Kidney glomerular epithelial cell (primary cell): ENCODE results near the gene CHEK1.
A peak's percentile ranks its signal among the peaks of the same experiment; 100 is the strongest.

Experiments
- DNase-seq: peaks from one replicate; lab custom pipeline; 2025; lab: John Stamatoyannopoulos, UW

The CHEK1 gene

GRCh38 chr11:125626288-125626950, 1.5 kb downstream of the CHEK1 start:
- DNase-seq, result peak; percentile 76

DNA sequence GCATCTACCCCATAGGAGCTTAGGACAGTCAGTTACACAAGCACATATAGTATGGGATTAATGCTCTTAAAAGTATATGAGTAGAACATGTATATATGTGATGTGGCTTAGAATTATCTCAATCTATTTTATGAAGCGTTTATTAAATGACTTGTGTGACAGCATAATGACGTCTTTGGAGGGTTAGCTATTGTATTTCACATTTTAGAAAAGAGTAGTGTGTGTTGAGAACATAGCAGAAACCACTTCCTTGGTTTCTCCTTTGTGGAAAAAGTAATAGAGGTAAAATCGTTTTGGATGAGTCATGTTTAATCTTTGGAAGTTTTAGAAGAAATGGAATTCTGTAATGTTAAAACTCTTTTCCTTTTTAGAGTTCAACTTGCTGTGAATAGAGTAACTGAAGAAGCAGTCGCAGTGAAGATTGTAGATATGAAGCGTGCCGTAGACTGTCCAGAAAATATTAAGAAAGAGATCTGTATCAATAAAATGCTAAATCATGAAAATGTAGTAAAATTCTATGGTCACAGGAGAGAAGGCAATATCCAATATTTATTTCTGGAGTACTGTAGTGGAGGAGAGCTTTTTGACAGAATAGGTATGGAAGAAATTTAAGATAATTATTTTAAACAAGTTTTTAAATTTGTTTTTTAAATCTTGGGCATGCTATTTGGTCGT, 2.4 kb downstream of the CHEK1 start:
- DNase-seq, result no peak

DNA sequence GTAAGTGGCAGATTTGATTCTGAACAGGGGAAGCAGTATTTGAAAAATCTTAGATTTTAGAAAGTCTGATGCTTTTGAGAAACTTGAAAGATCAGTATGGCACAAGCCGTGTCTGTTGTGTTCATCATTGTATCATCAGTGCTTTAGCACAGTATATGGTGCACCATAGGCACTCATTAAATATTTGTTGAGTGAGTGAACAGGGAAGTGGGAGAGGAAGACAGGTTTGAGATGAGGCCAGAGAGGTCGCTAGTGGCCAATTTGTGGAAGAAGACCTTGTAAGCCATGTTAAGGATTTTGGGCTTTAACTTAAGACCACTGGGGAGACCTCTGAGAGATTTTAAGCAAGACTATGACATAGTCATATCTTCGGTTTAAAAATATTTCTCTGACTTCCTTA, 12.9 kb downstream of the CHEK1 start:
- DNase-seq, result no peak

DNA sequence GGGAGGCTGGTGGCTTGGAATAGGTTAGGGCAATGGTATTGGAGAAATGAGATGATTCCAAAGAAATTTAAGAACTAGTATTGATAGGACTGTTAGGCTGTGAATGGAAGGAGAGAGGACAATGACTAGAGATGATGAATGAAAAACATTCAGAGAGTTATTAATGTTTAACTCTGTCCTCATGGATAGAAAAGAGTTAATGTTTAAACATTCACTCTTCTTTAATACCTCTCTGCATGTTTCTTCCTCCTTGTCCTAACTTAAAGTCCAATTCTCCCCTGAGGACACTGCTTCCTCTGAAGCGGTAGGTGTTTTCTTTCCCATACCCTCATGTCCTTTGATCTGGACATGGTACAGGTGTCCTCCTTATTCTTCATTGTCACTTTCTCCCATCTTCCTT, 13.4 kb downstream of the CHEK1 start:
- peak; percentile 43 for DNase-seq

- no peak for DNase-seq
Observed at GRCh38 chr11:125645871-125646270, 20.9 kb downstream of the CHEK1 start.

DNA sequence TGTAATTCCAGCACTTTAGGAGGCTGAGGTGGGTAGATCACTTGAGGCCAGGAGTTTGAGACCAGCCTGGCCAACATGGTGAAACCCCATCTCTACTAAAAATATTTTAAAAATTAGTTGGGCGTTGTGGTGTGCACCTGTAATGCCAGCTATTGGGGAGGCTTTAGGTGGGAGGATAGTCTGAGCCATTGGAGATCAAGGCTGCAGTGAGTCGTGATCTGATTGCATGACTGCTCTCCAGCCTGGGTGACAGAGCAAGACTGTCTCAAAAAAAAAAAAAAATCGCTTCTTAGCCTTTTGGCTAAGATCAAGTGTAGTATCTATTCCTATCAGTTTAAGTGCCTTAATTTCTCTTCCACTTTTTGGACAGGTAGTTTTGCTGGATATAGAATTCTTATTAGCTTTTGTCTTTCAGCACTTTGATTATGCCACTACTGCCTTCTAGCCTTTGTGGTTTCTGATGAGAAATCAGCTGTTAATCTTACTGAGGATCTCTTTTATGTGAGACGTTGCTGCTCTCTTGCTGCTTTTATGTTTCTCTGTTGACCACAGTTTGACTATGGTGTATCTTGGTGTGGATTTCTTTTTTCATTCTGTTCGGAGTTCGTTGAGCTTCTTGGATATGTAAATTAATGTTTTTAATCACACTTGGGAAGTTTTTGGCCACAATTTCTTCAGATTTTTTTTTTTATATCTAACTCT, 24.7 kb downstream of the CHEK1 start:
- DNase-seq, result no peak

GRCh38 chr11:125662689-125663088, 37.7 kb downstream of the CHEK1 start:
- DNase-seq, result no peak

DNA sequence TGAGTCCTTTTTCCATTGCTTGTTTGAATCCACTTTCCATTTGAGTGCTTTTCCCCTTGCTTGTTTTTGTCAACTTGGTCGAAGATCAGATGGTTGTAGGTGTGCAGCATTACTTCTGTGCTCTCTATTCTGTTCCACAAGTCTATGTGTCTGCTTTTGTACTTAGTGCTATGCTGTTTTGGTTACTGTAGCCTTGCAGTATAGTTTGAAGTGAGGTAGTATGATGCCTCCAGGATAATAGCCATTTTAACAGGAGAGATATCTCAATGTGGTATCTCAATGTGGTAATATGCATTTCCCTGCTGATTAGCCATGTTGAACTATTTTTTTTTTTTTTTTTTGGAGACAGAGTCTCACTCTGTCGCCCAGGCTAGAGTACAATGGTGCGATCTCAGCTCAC, 38.9 kb downstream of the CHEK1 start:
- no peak for DNase-seq

DNA sequence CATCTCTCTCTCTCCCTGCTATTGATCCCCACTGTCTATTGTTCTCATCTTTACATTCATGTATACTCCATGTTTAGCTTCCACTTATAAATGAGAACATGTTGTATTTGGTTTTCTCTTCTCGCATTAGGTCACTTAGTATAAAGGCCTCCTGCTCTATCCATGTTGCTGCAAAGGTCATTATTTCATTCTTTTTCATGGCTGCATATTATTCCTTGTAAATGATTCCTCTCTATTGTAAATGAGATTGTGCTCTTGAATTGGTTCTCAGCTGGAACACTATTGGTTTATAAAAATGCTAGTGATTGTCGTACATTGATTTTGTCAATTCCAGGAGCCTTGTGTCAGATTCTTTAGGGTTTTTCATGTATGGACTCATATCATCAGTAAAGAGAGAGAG, 42.2 kb downstream of the CHEK1 start:
- DNase-seq, result no peak

DNA sequence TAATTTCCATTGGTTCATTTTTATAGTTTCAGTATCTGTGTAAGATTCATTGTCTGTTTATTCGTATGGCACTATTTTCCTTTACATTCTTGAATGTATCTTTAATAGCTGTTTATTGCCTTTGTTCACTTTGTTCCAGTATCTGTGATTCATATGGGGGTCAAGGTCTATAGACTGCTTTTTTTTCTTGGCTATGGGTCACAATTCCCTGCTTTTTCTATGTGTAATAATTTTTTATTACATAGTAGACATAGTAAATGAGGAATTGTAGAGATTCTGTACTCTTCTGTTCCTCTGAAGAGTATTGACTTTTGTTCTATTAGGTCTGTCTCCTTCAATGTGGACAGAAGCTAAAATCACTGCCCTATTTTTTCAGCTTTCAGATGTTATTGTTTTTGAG, 45.2 kb downstream of the CHEK1 start:
- no peak for DNase-seq

DNA sequence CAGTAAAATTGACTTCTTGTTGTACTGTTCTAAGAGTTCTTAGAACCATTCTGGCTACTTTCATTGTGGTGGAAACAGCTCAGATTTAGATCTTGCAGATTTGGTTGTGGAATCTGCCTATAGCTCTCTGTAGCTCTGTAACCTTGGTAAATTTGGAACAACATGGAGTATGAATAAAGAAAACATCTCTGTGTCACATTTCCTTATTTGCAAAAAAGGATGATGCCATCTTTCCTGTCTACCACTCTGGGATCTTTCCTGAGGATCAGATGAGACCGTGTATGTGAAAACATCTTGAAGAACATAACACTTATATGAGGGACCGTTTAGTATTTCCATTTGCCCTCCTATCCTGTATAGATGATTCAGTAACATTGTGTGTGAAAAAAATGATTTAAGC, 46.6 kb downstream of the CHEK1 start:
- no peak for DNase-seq

DNA sequence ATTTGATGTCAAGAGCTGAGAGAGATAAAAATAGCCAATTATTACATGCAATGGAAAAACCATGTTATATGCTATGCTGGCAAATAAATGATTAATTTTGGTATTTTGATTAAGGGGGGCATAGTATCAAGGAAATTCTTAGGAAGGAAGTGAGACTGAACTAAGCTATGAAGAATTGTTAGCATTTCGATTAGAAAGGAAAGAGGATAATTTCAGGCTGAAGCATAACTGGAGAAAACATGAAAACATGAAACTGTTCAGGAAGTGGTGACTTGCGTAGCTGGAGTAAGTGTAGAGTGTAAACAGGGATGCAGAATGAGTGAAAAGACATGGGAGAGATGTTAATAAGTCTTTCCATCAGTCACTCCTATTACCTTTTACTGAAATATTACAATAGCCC, 49.2 kb downstream of the CHEK1 start:
- no peak for DNase-seq

GRCh38 chr11:125675196-125675595, 50.2 kb downstream of the CHEK1 start:
- DNase-seq, result no peak

- DNase-seq, result no peak
Observed at GRCh38 chr11:125679397-125679796, 54.4 kb downstream of the CHEK1 start.

DNA sequence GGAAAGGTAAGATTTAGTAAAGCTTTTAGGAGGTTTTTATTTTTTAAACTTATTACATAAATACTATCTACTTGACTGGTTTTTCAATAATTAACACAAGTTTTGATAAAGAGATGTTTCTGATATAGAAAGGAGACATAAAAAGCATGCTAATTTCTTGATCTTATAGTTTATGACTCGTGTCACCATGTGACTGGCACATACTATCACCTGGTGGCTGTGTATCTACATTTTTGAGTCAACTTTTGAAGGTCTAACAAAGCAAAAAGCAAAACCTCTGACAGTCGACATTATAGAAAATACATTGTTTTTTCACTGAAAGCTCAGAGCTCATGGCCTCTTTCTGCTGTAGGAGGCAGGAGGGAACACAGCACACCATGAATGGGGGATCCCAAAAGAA, 54.9 kb downstream of the CHEK1 start:
- no peak for DNase-seq

DNA sequence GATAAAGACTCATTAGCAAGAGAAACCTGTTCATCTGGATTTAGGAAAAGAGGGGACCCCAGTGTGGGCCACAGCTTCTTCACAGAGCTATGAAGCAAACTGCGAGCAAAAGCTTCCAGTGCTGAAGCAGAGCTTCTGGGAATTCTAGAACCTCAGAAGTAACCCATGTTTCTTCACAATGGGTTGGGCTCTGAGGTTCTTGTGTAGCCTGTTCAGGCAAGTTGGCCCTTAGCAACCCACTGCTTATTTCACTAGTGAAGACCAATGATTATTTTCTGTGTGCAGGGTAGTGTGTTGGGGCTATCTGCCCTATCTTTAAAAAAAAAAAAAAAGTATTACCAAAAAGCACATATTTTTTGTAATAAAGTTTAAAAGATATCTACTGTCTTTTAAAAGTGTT, 55.8 kb downstream of the CHEK1 start, which contains the start of gene ACRV1:
TSS of gene ACRV1 (minus strand) at position 101 of the 400 bp plus-strand sequence. CDS start at position 34, 67 bp downstream.
- DNase-seq, result no peak

DNA sequence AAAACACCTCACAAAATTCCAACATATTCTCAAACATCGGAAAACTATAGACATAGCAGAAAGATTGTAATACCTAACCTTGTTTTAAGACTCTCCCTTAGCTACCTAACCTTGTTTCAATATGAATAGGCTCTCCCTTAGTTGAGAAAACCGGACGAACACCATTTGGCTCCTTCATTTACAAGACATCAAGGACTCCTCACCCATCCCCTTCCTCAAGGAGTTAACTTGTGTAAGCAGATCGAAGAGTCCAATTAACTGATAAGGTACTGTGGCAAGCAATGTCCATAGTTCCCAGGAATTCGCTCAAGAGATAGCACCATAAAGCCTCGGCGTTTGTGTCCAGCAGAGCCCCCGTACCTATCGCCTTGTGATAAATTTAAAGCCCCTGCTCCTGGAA, 60.3 kb downstream of the CHEK1 start:
- DNase-seq, result no peak

- DNase-seq, result no peak
Observed at GRCh38 chr11:125688066-125688465, 63.1 kb downstream of the CHEK1 start.

- no peak for DNase-seq
Observed at GRCh38 chr11:125688632-125689031, 63.7 kb downstream of the CHEK1 start.

DNA sequence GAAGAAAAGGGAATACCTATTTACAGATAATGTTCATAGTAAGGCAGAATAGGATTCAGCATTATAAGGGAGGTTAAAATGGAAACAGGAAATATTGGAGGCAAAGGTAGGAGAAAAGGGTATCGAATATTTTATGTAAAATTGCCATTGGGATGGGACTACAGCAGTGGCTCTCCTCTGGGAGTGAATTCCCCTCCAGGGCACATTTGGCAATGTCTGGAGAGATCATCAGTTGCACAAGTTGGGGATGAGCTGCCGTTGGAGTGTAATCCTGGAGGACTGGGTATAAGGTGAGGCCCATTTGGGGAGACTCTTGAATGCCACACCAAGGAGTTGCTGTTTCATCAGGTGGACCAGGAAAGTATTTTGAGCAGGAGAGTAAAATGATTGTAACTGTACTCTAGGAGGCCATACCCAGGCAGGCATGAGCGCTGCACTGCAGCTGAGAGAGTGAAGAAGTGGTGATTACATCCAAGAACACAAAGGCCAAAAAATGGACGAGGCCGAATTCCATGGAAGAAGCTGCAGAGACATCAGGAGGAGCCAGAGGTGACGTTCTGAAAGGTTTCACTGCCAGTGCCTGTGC, 64.4 kb downstream of the CHEK1 start:
- no peak for DNase-seq

GRCh38 chr11:125690006-125690405, 65.0 kb downstream of the CHEK1 start:
- no peak for DNase-seq

- no peak for DNase-seq
Observed at GRCh38 chr11:125692887-125693286, 67.9 kb downstream of the CHEK1 start.

GRCh38 chr11:125694951-125695350, 70.0 kb downstream of the CHEK1 start:
- DNase-seq, result no peak
